Activated CD4-positive, alpha-beta T cell treated with anti-CD3 and anti-CD28 coated beads for 36 hours (primary cell): ENCODE results near the gene HK3. TPM values are rescaled to one million over a fixed set of nuclear protein-coding genes. Genes with fewer than 3 reads are reported as not detected.

Experiments
- ATAC-seq: fragments of 200-7000 bp; cut with Tn5 transposase; one replicate; pipeline ENCODE4 v1.10.0; 2021; ENCODE audit warnings: mild to moderate bottlenecking, moderate library complexity
- CTCF ChIA-PET: fragments of 350-600 bp; sonication (Branson Sonifier 250); formaldehyde crosslinking; loops from one replicate; lab custom pipeline; 2021; ENCODE audit warnings: antibody characterized with exemption; lab: Charles Lee
- POLR2A ChIA-PET: fragments of 350-600 bp; sonication (Branson Sonifier 250); formaldehyde crosslinking; loops from one replicate; lab custom pipeline; 2021; ENCODE audit warnings: antibody characterized with exemption, inconsistent platforms; lab: Charles Lee
- DNase-seq: peaks from one replicate; pipeline ENCODE4 v3.0.0-alpha.2; 2020
- H3K27ac Mint-ChIP-seq: one replicate; pipeline ENCODE4 v1.8.0; 2021; ENCODE audit warnings: mixed read lengths
- H3K27me3 Mint-ChIP-seq: one replicate; pipeline ENCODE4 v1.8.0; 2021; ENCODE audit warnings: mixed read lengths
- H3K36me3 Mint-ChIP-seq: one replicate; pipeline ENCODE4 v1.8.0; 2021; ENCODE audit warnings: low read depth, mixed read lengths
- H3K4me1 Mint-ChIP-seq: one replicate; pipeline ENCODE4 v1.8.0; 2021; ENCODE audit warnings: mixed read lengths
- H3K4me3 Mint-ChIP-seq: one replicate; pipeline ENCODE4 v1.8.0; 2021; ENCODE audit warnings: mild to moderate bottlenecking, moderate library complexity, mixed read lengths
- H3K9me3 Mint-ChIP-seq: one replicate; pipeline ENCODE4 v1.8.0; 2021; ENCODE audit warnings: low read depth, mixed read lengths
- intact Hi-C, 2 experiments: fragments of 100-400 bp; cut with DNase I in 1 of 2; cut with micrococcal nuclease in 1 of 2; formaldehyde crosslinking; loops; one replicate each; pipeline versions ENCODE4 v1.14.2 to v1.15.1; 2022 to 2024; cut with DNase I, micrococcal nuclease
- total RNA-seq, 2 experiments: library from RNA; stranded (reverse); gene quantifications; one replicate each; pipeline ENCODE4 v1.2.3, GENCODE V29; 2021

The HK3 gene, protein sequence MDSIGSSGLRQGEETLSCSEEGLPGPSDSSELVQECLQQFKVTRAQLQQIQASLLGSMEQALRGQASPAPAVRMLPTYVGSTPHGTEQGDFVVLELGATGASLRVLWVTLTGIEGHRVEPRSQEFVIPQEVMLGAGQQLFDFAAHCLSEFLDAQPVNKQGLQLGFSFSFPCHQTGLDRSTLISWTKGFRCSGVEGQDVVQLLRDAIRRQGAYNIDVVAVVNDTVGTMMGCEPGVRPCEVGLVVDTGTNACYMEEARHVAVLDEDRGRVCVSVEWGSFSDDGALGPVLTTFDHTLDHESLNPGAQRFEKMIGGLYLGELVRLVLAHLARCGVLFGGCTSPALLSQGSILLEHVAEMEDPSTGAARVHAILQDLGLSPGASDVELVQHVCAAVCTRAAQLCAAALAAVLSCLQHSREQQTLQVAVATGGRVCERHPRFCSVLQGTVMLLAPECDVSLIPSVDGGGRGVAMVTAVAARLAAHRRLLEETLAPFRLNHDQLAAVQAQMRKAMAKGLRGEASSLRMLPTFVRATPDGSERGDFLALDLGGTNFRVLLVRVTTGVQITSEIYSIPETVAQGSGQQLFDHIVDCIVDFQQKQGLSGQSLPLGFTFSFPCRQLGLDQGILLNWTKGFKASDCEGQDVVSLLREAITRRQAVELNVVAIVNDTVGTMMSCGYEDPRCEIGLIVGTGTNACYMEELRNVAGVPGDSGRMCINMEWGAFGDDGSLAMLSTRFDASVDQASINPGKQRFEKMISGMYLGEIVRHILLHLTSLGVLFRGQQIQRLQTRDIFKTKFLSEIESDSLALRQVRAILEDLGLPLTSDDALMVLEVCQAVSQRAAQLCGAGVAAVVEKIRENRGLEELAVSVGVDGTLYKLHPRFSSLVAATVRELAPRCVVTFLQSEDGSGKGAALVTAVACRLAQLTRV
- not detected for total RNA-seq

DNA sequence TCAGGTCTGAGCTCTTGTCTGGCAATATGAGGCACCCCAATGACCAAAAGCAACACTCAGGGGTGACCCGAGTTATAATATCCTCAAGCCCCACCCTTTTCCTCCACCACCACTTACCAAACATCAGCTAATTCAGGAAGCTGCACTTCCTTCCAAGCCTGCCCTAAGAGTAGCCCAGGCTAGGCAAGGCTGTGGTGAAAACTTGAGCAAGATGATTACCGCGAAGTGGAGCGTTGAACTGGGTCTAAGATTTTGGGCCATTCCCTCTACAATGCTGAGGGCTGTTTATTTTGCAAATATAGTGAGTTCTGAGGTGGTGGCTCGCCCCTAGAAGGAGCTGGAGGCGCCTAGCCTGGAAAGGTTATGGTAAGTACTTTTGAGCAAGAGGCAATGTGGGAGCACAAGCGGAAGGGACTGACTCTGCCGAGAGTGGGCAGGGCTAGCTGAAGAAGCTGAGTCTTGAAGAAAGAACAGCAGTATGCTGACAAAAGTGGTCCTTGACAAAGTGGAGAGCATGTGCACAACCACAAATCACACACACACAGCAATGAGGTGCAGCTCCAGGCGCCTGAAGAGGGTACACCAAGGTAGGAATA, at the start of gene HK3:
Gene HK3, minus strand, starts transcription at position 51 of the 596 bp plus-strand sequence. CDS start 3,187 bp downstream, outside the sequence.
- peaks cover 27% of the 10 kb centered on the region for H3K36me3 Mint-ChIP-seq
- POLR2A ChIA-PET = no interaction called here
- H3K4me3 Mint-ChIP-seq = no peak within 1 kb of the TSS
- no peak within 1 kb of the TSS for H3K27ac Mint-ChIP-seq
- no peaks in the 10 kb centered on the region for H3K27me3 Mint-ChIP-seq
- CTCF ChIA-PET = interaction anchor here (0.6 to 2.9 kb wide), 4 partner anchors 10 to 239 kb away, joined by 3 to 11 read pairs (median 4); no protein-coding TSS in a partner anchor
- DNase-seq (no peak), ATAC-seq (no peak)
- peaks cover 30% of the 10 kb centered on the region for H3K4me1 Mint-ChIP-seq
- intact Hi-C loops = no loop called here
- H3K9me3 Mint-ChIP-seq = no peaks in the 10 kb centered on the region

DNA sequence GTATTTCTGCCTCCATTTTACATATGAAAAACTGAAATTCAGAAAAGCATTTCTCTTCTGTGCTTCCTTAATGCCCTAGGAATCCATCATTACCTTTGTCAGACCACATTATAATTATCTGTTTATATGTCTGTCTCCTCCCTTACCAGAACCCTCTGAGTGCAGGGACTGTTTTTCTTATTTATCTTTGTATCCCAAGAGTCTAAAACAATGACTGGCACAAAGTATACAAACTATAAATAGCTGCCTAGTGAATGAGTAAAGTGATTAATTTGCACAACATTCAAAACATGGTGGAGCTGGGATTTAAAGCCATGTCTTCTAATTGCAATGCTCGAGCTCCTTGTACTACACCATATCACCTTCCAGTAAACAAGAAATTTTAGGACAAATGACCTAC, 49.3 kb upstream of the HK3 start:
- no peaks in the 10 kb centered on the region for H3K9me3 Mint-ChIP-seq
- ATAC-seq = no peak
- no peak overlapping the region for H3K4me3 Mint-ChIP-seq
- peaks cover 26% of the 10 kb centered on the region for H3K36me3 Mint-ChIP-seq
- ChIA-PET CTCF (no interaction called here), POLR2A (no interaction called here)
- H3K27ac Mint-ChIP-seq = no peak overlapping the region
- H3K27me3 Mint-ChIP-seq = no peaks in the 10 kb centered on the region
- intact Hi-C loops = no loop called here
- H3K4me1 Mint-ChIP-seq = peaks cover 4% of the 10 kb centered on the region
- DNase-seq = no peak

DNA sequence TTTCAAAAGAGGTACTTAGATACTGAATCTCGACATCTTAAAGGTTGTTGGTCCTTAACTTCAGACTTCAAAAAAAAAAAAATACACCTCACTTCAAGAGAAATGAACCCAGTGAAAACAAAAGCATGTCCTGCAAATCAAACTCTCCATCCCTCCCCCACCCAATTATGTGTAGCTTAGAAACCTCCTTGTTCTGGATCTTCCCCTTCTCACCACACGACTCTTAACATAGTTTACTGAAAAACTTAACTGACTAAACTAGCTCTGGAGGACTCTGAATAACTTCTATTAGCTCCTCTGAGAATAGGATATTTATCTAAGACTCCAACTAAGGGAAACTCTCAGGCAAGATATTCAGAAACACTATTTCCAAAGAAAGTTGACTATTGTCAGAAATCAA, 48.7 kb upstream of the HK3 start:
- ChIA-PET CTCF (interaction anchor here (0.7 kb wide), 2 partner anchors 99 to 1233 kb away, joined by 3 read pairs; no protein-coding TSS in a partner anchor), POLR2A (no interaction called here)
- Mint-ChIP-seq H3K36me3 (peaks cover 29% of the 10 kb centered on the region), H3K9me3 (no peaks in the 10 kb centered on the region), H3K4me1 (peaks cover 4% of the 10 kb centered on the region), H3K27me3 (no peaks in the 10 kb centered on the region), H3K4me3 (no peak overlapping the region), H3K27ac (no peak overlapping the region)
- ATAC-seq (no peak), DNase-seq (no peak)
- intact Hi-C loops = no loop called here

DNA sequence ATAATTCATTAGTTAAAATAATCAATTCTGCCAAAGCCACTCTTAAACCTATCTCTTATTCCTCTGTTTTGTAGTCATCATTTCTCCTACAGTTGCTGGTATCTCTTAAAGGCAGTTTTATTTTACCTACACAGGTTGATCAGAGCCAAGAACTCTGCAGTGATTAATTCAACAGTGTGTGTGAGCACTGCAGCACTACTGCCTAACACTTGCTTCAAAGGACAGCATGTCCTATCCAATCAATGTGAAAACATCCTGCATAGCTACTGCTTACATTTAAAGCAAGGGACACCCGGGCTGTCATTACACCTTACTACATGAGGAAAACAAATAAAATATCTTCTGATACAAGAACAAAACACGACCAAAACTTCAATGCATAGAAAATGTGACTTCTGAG, 45.1 kb upstream of the HK3 start:
- no peak overlapping the region for H3K27ac Mint-ChIP-seq
- CTCF ChIA-PET = interaction anchor here (2.6 kb wide), 1 partner anchor 283 kb away, joined by 10 read pairs; no protein-coding TSS in a partner anchor

DNA sequence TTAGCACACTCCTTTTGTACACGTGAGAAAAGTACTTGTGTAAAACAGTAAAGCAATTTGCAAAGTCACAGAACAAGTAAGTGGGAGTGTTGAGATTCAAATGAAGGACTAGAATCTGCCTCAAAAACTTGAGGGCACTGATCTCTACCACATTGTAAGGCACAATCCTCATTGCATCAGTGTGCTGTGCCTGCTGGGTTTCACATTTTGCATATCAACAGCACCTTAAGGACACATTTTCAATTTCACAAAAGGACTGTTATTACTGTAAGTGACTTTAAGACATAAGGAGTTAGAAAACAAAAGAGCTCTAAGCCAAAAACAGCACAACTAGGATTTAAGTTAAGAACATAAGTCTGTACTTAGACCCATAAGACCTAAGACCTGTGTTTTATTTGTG, 44.7 kb upstream of the HK3 start:
- Mint-ChIP-seq H3K9me3 (no peaks in the 10 kb centered on the region), H3K36me3 (peaks cover 22% of the 10 kb centered on the region), H3K4me3 (no peak overlapping the region), H3K4me1 (peaks cover 4% of the 10 kb centered on the region), H3K27me3 (no peaks in the 10 kb centered on the region), H3K27ac (no peak overlapping the region)
- DNase-seq = no peak
- intact Hi-C loops = no loop called here
- CTCF ChIA-PET = interaction anchor here (2.6 kb wide), 1 partner anchor 283 kb away, joined by 10 read pairs; no protein-coding TSS in a partner anchor
- POLR2A ChIA-PET = no interaction called here
- ATAC-seq = no peak

More for the DNA sequence above, 45.1 kb upstream of the HK3 start:
- POLR2A ChIA-PET = no interaction called here
- DNase-seq (no peak), ATAC-seq (no peak)
- Mint-ChIP-seq H3K9me3 (no peaks in the 10 kb centered on the region), H3K4me1 (peaks cover 4% of the 10 kb centered on the region), H3K4me3 (no peak overlapping the region), H3K27me3 (no peaks in the 10 kb centered on the region), H3K36me3 (peaks cover 24% of the 10 kb centered on the region)
- intact Hi-C loops = no loop called here

DNA sequence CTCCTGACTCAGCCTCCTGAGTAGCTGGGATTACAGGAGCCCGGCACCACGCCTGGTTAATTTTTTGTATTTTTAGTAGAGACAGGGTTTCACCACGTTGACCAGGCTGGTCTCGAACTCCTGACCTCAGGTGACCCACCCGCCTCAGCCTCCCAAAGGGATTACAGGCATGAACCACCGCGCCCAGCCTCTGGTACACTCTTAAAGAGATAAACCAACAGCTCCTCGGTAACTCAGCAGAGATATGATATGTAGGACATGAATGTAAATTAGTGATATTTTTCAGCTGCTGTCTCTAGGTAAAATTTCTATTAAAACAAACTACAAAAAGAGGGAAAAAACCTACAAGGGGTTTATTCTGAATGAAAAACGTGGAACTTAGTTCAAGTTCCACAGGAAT, 42.8 kb upstream of the HK3 start:
- H3K27ac Mint-ChIP-seq = no peak overlapping the region
- H3K9me3 Mint-ChIP-seq = no peaks in the 10 kb centered on the region
- intact Hi-C loops = no loop called here
- peaks cover 24% of the 10 kb centered on the region for H3K36me3 Mint-ChIP-seq
- ATAC-seq (no peak), DNase-seq (no peak)
- ChIA-PET CTCF (interaction anchor here (0.6 to 0.7 kb wide), 2 partner anchors 40 to 376 kb away, joined by 3 read pairs; no protein-coding TSS in a partner anchor), POLR2A (no interaction called here)
- H3K27me3 Mint-ChIP-seq = no peaks in the 10 kb centered on the region
- H3K4me3 Mint-ChIP-seq = no peak overlapping the region
- H3K4me1 Mint-ChIP-seq = peaks cover 4% of the 10 kb centered on the region

DNA sequence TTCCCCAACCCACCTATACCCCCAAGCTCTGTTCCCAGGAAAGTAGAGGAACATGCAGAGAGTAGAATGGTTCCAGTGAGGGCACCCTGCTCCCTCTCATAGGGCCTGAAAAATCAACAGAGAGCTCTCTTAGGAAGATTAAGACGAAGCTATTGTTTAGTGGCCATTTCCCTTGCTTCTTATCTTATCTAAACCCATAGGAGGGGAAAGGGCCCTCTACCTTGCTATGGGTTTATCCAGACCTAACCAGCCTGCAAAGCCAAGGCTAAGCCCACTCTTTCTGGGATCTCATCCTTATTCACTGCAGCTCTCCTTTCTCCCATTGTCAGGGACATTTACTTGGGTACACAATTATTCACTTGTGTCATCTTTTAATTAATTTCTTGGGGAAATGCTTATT, 39.3 kb upstream of the HK3 start:
- Mint-ChIP-seq H3K36me3 (peaks cover 32% of the 10 kb centered on the region), H3K4me3 (no peak overlapping the region), H3K27ac (no peak overlapping the region), H3K9me3 (no peaks in the 10 kb centered on the region), H3K27me3 (no peaks in the 10 kb centered on the region), H3K4me1 (peaks cover 16% of the 10 kb centered on the region)
- intact Hi-C loops = no loop called here
- CTCF ChIA-PET = interaction anchor here (0.5 to 1.3 kb wide), 3 partner anchors 13 to 278 kb away, joined by 3 to 4 read pairs (median 3); partner anchors contain the start of gene HK3
- POLR2A ChIA-PET = no interaction called here
- DNase-seq (no peak), ATAC-seq (no peak)

DNA sequence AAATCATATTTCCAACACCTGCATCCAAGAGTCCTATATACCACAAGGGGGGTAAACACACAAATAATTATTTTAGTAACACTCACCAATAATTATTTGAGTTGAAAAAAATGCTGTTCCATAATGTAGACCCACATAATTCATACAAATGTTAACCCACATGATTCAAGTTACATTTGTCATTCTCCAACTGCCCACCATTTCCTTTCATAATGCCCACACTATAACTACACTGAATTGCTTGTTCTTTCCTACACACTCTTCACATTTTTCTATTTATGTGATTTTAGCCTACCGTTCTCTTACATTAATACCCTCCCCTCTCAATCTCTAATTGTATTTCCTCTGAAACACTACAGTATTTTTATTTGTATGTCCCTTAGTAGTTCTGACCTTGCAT, 35.9 kb upstream of the HK3 start:
- CTCF ChIA-PET = interaction anchor here (0.5 to 1.1 kb wide), 2 partner anchors 32 to 581 kb away, joined by 3 read pairs; no protein-coding TSS in a partner anchor
- POLR2A ChIA-PET = no interaction called here
- intact Hi-C loops = no loop called here
- ATAC-seq (no peak), DNase-seq (no peak)
- Mint-ChIP-seq H3K27me3 (no peaks in the 10 kb centered on the region), H3K27ac (peak overlapping the region; percentile 23), H3K9me3 (no peaks in the 10 kb centered on the region), H3K36me3 (peaks cover 32% of the 10 kb centered on the region), H3K4me3 (no peak overlapping the region), H3K4me1 (peaks cover 21% of the 10 kb centered on the region)

DNA sequence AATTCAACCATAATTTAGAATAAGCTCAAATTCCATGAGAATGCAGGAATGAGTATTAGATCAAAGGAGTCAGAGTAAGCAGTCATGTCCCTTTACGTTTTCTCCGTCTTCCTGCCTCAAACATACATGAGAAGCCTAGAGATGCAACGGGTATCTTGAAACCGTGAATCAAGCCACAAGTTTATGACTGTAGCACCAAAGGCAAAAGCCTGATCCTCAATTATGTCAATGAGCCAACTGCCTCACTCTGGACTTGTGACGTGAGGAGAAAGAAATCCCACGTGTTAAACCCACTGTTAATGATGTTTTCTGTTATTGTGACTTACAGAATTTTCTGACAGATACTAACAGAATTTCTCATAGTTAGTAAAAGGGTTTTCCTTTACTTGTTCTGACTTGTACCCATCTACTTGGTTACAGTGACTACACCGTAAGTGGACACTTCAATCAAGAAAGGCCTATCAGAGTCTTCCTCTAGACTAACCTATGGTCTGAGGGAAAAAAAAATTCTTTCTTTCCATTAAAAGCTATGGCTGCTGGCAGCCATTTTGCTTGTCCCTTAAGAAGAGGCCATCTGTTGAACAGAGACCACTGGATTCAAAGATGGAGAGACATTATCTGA, 35.3 kb upstream of the HK3 start:
- peaks cover 35% of the 10 kb centered on the region for H3K36me3 Mint-ChIP-seq
- ATAC-seq (peak; percentile 42), DNase-seq (no peak)
- no peak overlapping the region for H3K4me3 Mint-ChIP-seq
- H3K27me3 Mint-ChIP-seq = no peaks in the 10 kb centered on the region
- POLR2A ChIA-PET = no interaction called here
- peaks cover 21% of the 10 kb centered on the region for H3K4me1 Mint-ChIP-seq
- H3K27ac Mint-ChIP-seq = peak overlapping the region; percentile 23
- no peaks in the 10 kb centered on the region for H3K9me3 Mint-ChIP-seq
- intact Hi-C loops = no loop called here
- CTCF ChIA-PET = interaction anchor here (0.5 to 1.5 kb wide), 3 partner anchors 12 to 580 kb away, joined by 3 read pairs; no protein-coding TSS in a partner anchor

DNA sequence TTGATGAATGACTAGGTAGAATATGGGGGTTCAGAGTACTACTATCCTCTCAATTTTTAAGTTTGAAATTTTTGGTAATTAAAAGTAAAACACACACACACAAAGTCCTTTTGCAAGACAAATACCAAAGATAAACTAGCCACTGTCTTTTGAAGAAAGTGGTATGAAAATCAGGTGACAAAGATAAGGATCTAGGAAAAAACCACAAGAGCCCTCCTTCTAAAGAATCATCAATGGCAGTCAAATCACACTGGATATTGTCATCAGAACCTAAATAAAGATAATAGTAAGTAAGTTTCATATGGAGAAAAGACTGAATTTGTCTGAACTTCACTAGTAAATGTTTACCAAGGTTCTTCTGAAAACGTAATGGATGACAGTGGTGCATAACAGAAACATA, 30.5 kb upstream of the HK3 start:
- H3K27me3 Mint-ChIP-seq = no peaks in the 10 kb centered on the region
- DNase-seq (no peak), ATAC-seq (no peak)
- H3K4me1 Mint-ChIP-seq = peaks cover 6% of the 10 kb centered on the region
- no peak overlapping the region for H3K27ac Mint-ChIP-seq
- H3K36me3 Mint-ChIP-seq = peaks cover 16% of the 10 kb centered on the region
- intact Hi-C loops = loop anchor here in 1 of 2 experiments (10.0 kb wide), 1 partner anchor 445 kb away; no protein-coding TSS in a partner anchor
- H3K4me3 Mint-ChIP-seq = no peak overlapping the region
- ChIA-PET POLR2A (no interaction called here), CTCF (no interaction called here)
- H3K9me3 Mint-ChIP-seq = no peaks in the 10 kb centered on the region
